Mesenchymal stem cell (in vitro differentiated cells and primary cell): Measurements from ENCODE around the gene SUN1.
"Not testable (repeated sequence)": the region's sequence is repeated elsewhere in the genome, so short reads cannot be mapped to it uniquely, and the experiment has no call there.

ENCODE experiments used
- DNase-seq: peaks from one replicate; pipeline ENCODE4 v3.0.0-alpha.2; 2013
- H2AFZ ChIP-seq: one replicate; pipeline ENCODE4 v1.6.1; 2013; ENCODE audit warnings: low read depth, mild to moderate bottlenecking, control low read depth, inconsistent platforms, low read length, moderate library complexity
- H2AK5ac ChIP-seq: 2 replicates; pipeline ENCODE4 v1.6.1; 2013; ENCODE audit warnings: low read length, moderate library complexity, mild to moderate bottlenecking, inconsistent platforms; ENCODE audit not compliant: severe bottlenecking
- H2BK120ac ChIP-seq: one replicate; pipeline ENCODE4 v1.6.1; 2013; ENCODE audit warnings: low read depth, mild to moderate bottlenecking, inconsistent platforms, low read length, moderate library complexity
- H2BK12ac ChIP-seq, 2 experiments: one replicate each; pipeline ENCODE4 v1.6.1; 2013; ENCODE audit warnings: inconsistent platforms in 2 of 2, low read length in 2 of 2, mild to moderate bottlenecking in 2 of 2, moderate library complexity in 2 of 2, control low read depth in 1 of 2
- H2BK15ac ChIP-seq: one replicate; pipeline ENCODE4 v1.6.1; 2013; ENCODE audit warnings: mild to moderate bottlenecking, low read depth, inconsistent platforms; ENCODE audit not compliant: poor library complexity, severe bottlenecking
- H2BK5ac ChIP-seq: 2 replicates; pipeline ENCODE4 v1.6.1; 2013; ENCODE audit warnings: low read depth, mild to moderate bottlenecking, low read length, control low read depth, inconsistent platforms; ENCODE audit not compliant: poor library complexity, severe bottlenecking
- H3K14ac ChIP-seq, 2 experiments: one replicate each; pipeline ENCODE4 v1.6.1; 2013; ENCODE audit warnings: inconsistent platforms in 2 of 2, low read length in 2 of 2, control low read depth in 1 of 2, mild to moderate bottlenecking in 1 of 2, moderate library complexity in 1 of 2
- H3K18ac ChIP-seq, 2 experiments: one replicate each; pipeline ENCODE4 v1.6.1; 2013; ENCODE audit warnings: inconsistent platforms in 2 of 2, low read length in 2 of 2, control low read depth in 1 of 2, low read depth in 1 of 2, mild to moderate bottlenecking in 1 of 2
- H3K23ac ChIP-seq, 2 experiments: one replicate each; pipeline ENCODE4 v1.6.1; 2013; ENCODE audit warnings: inconsistent platforms in 2 of 2, low read length in 2 of 2, mild to moderate bottlenecking in 2 of 2, moderate library complexity in 2 of 2, control low read depth in 1 of 2
- H3K27ac ChIP-seq: 2 replicates; pipeline ENCODE4 v1.5.1; 2013; ENCODE audit warnings: mild to moderate bottlenecking, moderate library complexity, low read length, control low read depth, inconsistent platforms; ENCODE audit not compliant: poor library complexity, severe bottlenecking
- H3K27me3 ChIP-seq, 2 experiments: 2 replicates each; pipeline versions ENCODE4 v1.6.1 to v1.7.0; 2013; ENCODE audit warnings: low read length in 2 of 2, mild to moderate bottlenecking in 2 of 2, moderate library complexity in 2 of 2, control low read depth in 1 of 2, inconsistent platforms in 1 of 2; ENCODE audit not compliant: control insufficient read depth in 1 of 2, insufficient read depth in 1 of 2
- H3K36me3 ChIP-seq, 2 experiments: 2 replicates each; pipeline versions ENCODE4 v1.6.1 to v1.7.0; 2013; ENCODE audit warnings: low read length in 2 of 2, control low read depth in 1 of 2, inconsistent platforms in 1 of 2, low read depth in 1 of 2, mild to moderate bottlenecking in 1 of 2; ENCODE audit not compliant: insufficient read depth in 2 of 2, control insufficient read depth in 1 of 2
- H3K4ac ChIP-seq, 2 experiments: one replicate each; pipeline ENCODE4 v1.6.1; 2013; ENCODE audit warnings: inconsistent platforms in 2 of 2, low read length in 2 of 2, mild to moderate bottlenecking in 2 of 2, moderate library complexity in 2 of 2, control low read depth in 1 of 2, low read depth in 1 of 2
- H3K4me1 ChIP-seq: 2 replicates; pipeline ENCODE4 v1.6.1; 2013; ENCODE audit warnings: low read depth, low read length, control low read depth; ENCODE audit not compliant: control insufficient read depth, insufficient read depth
- H3K4me2 ChIP-seq: 2 replicates; pipeline ENCODE4 v1.6.1; 2013; ENCODE audit warnings: low read length, mild to moderate bottlenecking, inconsistent platforms; ENCODE audit not compliant: poor library complexity, severe bottlenecking
- H3K4me3 ChIP-seq, 2 experiments: 2 replicates each; pipeline versions ENCODE4 v1.5.1 to v1.7.0; 2013; ENCODE audit warnings: low read length in 2 of 2, mild to moderate bottlenecking in 2 of 2, control low read depth in 1 of 2, low read depth in 1 of 2; ENCODE audit not compliant: insufficient read depth in 1 of 2
- H3K79me1 ChIP-seq: replicated peaks from 2 replicates; pipeline ENCODE4 v1.6.1; 2013; ENCODE audit warnings: mild to moderate bottlenecking, control low read depth, low read length, inconsistent platforms; ENCODE audit not compliant: poor library complexity, severe bottlenecking
- H3K9ac ChIP-seq: 2 replicates; pipeline ENCODE4 v1.7.0; 2013; ENCODE audit warnings: mild to moderate bottlenecking, low read length, moderate library complexity
- H3K9me3 ChIP-seq: 2 replicates; pipeline ENCODE4 v1.7.0; 2013; ENCODE audit warnings: mild to moderate bottlenecking, low read length; ENCODE audit not compliant: control insufficient read depth
- H4K8ac ChIP-seq: one replicate; pipeline ENCODE4 v1.6.1; 2013; ENCODE audit warnings: inconsistent platforms, mild to moderate bottlenecking, low read length, moderate library complexity
- H4K91ac ChIP-seq: one replicate; pipeline ENCODE4 v1.6.1; 2013; ENCODE audit warnings: mild to moderate bottlenecking, low read length, inconsistent platforms
- WGBS: methylation state at CpG from one replicate; pipeline ENCODE4 v1.1.7; 2013; ENCODE audit warnings: mixed read lengths; 5-methylcytosine and 5-hydroxymethylcytosine counted together

Gene SUN1

DNA sequence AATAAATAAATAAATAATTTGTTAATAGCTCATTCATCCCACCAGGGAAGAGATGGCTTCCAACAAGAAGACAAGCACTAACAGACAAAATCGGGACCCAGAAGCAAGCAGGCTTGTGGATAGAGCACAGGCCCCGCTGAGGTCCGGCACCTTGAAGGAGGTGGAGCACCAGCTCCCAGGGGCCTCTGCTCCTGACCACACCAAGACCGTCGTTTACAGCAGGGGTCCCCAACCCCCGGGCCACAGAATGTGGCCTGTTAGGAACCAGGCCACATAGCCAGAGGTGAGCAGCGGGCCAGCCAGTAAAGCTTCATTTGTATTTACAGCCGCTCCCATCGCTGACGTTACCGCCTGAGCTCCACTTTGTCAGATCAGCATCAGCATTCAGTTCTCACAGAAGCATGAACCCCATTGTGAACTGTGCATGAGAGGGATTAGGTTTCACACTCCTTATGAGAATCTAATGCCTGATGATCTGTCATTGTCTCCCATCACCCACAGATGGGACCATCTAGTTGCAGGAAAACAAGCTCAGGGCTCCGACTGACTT is 33.3 kb upstream of the SUN1 start:
- no peak overlapping the region for H3K27ac ChIP-seq
- H3K36me3 ChIP-seq = peaks cover 0 to 9% of the 10 kb centered on the region in 2 experiments
- H3K4me3 ChIP-seq = no peak overlapping the region
- no peak overlapping the region for H2BK12ac ChIP-seq
- WGBS = 97% methylated on average over 11 of the region's 12 CpGs
- no peaks in the 10 kb centered on the region for H3K9me3 ChIP-seq
- H3K4me1 ChIP-seq = peaks cover 8% of the 10 kb centered on the region
- no peaks in the 10 kb centered on the region for H3K79me1 ChIP-seq
- H4K8ac ChIP-seq = no peak overlapping the region
- DNase-seq = no peak
- no peak overlapping the region for H4K91ac ChIP-seq
- no peak overlapping the region for H3K4ac ChIP-seq
- no peak overlapping the region for H3K9ac ChIP-seq
- H3K4me2 ChIP-seq = no peak overlapping the region
- H2AFZ ChIP-seq = no peak overlapping the region
- no peaks in the 10 kb centered on the region for H3K27me3 ChIP-seq
- no peak overlapping the region for H3K14ac ChIP-seq
- no peak overlapping the region for H3K23ac ChIP-seq
- H2AK5ac ChIP-seq = no peak overlapping the region
- no peak overlapping the region for H2BK5ac ChIP-seq
- H2BK15ac ChIP-seq = no peak overlapping the region
- no peak overlapping the region for H3K18ac ChIP-seq
- H2BK120ac ChIP-seq = no peak overlapping the region

- no peak overlapping the region for H2BK5ac ChIP-seq
- no peak overlapping the region for H3K14ac ChIP-seq
- no peak overlapping the region for H3K4ac ChIP-seq
- no peak overlapping the region for H3K4me3 ChIP-seq
- no peak overlapping the region for H3K9ac ChIP-seq
- no peaks in the 10 kb centered on the region for H3K27me3 ChIP-seq
- 95% methylated on average over 7 of the region's 7 CpGs for WGBS
- no peak overlapping the region for H2BK12ac ChIP-seq
- no peak overlapping the region for H3K18ac ChIP-seq
- H3K27ac ChIP-seq = no peak overlapping the region
- H3K4me1 ChIP-seq = peaks cover 8% of the 10 kb centered on the region
- no peak overlapping the region for H2BK120ac ChIP-seq
- no peak overlapping the region for H3K23ac ChIP-seq
- no peaks in the 10 kb centered on the region for H3K79me1 ChIP-seq
- no peak overlapping the region for H2AFZ ChIP-seq
- H3K36me3 ChIP-seq = peaks cover 0 to 9% of the 10 kb centered on the region in 2 experiments
- H3K4me2 ChIP-seq = no peak overlapping the region
- H4K91ac ChIP-seq = no peak overlapping the region
- no peak overlapping the region for H2BK15ac ChIP-seq
- H3K9me3 ChIP-seq = no peaks in the 10 kb centered on the region
- DNase-seq = no peak
- H2AK5ac ChIP-seq = no peak overlapping the region
- H4K8ac ChIP-seq = no peak overlapping the region
Measured at GRCh38 chr7:800692-801091, 31.6 kb upstream of the SUN1 start.

- not testable (repeated sequence) for H4K8ac ChIP-seq, H3K27me3 ChIP-seq, H3K9me3 ChIP-seq, DNase-seq, H3K4me1 ChIP-seq, H3K18ac ChIP-seq, H3K9ac ChIP-seq, H2BK12ac ChIP-seq, H2AK5ac ChIP-seq, H3K14ac ChIP-seq, H4K91ac ChIP-seq, H2AFZ ChIP-seq, H3K36me3 ChIP-seq, H3K4ac ChIP-seq, H3K4me2 ChIP-seq, H3K4me3 ChIP-seq, H3K23ac ChIP-seq, H2BK120ac ChIP-seq, H3K79me1 ChIP-seq, H2BK5ac ChIP-seq, H3K27ac ChIP-seq, H2BK15ac ChIP-seq
- 100% methylated on average over 2 of the region's 6 CpGs for WGBS
Measured at GRCh38 chr7:801351-801750, 30.9 kb upstream of the SUN1 start.

GRCh38 chr7:801940-802381 is 30.3 kb upstream of the SUN1 start:
- Histone ChIP-seq H3K36me3 (peaks cover 0 to 9% of the 10 kb centered on the region in 2 experiments), H2BK12ac (no peak overlapping the region), H3K4me1 (peaks cover 8% of the 10 kb centered on the region), H3K4me2 (no peak overlapping the region), H4K8ac (peak overlapping the region; percentile 30), H2BK5ac (no peak overlapping the region), H2AK5ac (no peak overlapping the region), H3K9me3 (no peaks in the 10 kb centered on the region), H3K4me3 (no peak overlapping the region), H2AFZ (no peak overlapping the region), H3K27ac (no peak overlapping the region), H3K79me1 (no peaks in the 10 kb centered on the region), H2BK15ac (no peak overlapping the region), H3K9ac (no peak overlapping the region), H3K23ac (no peak overlapping the region), H3K4ac (no peak overlapping the region), H3K14ac (no peak overlapping the region), H3K18ac (no peak overlapping the region), H3K27me3 (no peaks in the 10 kb centered on the region), H2BK120ac (no peak overlapping the region), H4K91ac (peak overlapping the region; percentile 34)
- DNase-seq = no peak
- WGBS = 93% methylated on average over 18 of the region's 19 CpGs
